HepG2 (cell line): ENCODE data around the gene ZNF28. TPM values are rescaled to one million over a fixed set of nuclear protein-coding genes. Genes with fewer than 3 reads are reported as not detected.
"Not testable (repeated sequence)": the region's sequence is repeated elsewhere in the genome, so short reads cannot be mapped to it uniquely, and the experiment has no call there.

Experiments
- DMAP1 ChIP-seq: IDR thresholded peaks from 2 replicates; pipeline ENCODE4 v1.6.1; 2016
- DRAP1 ChIP-seq: IDR thresholded peaks from 2 replicates; pipeline ENCODE4 v1.6.1; 2016; ENCODE audit warnings: missing genetic modification reagents, missing compliant biosample characterization
- ELF1 ChIP-seq: sonication (generic); formaldehyde crosslinking; IDR thresholded peaks from 2 replicates; pipeline ENCODE4 v1.4.0; 2020; ENCODE audit warnings: missing genetic modification reagents
- ELF4 ChIP-seq: sonication (generic); formaldehyde crosslinking; IDR thresholded peaks from 2 replicates; pipeline ENCODE4 v1.5.0; 2020; ENCODE audit warnings: missing genetic modification reagents, mild to moderate bottlenecking, moderate library complexity, borderline replicate concordance
- GABPB1 ChIP-seq: IDR thresholded peaks from 2 replicates; pipeline ENCODE4 v1.6.1; 2016; ENCODE audit warnings: mild to moderate bottlenecking, missing genetic modification reagents, moderate library complexity, missing compliant biosample characterization
- HDAC1 ChIP-seq: sonication (generic); formaldehyde crosslinking; IDR thresholded peaks from 2 replicates; pipeline ENCODE4 v1.5.1; 2020; ENCODE audit warnings: mild to moderate bottlenecking, missing genetic modification reagents
- HNF4G ChIP-seq, 2 experiments: sonication (generic) in 1 of 2; formaldehyde crosslinking in 1 of 2; IDR thresholded peaks; 2 replicates each; pipeline versions ENCODE4 v1.4.0 to v1.6.1; 2011 to 2020; ENCODE audit warnings: borderline replicate concordance in 2 of 2, low read depth in 2 of 2, mild to moderate bottlenecking in 2 of 2, low read length in 1 of 2, missing genetic modification reagents in 1 of 2, moderate library complexity in 1 of 2
- HOMEZ ChIP-seq: IDR thresholded peaks from 2 replicates; pipeline ENCODE4 v1.6.1; 2016; ENCODE audit warnings: low read depth
- IKZF5 ChIP-seq: IDR thresholded peaks from 2 replicates; pipeline ENCODE4 v1.6.1; 2018; ENCODE audit warnings: missing genetic modification reagents, mild to moderate bottlenecking, missing compliant biosample characterization
- KAT8 ChIP-seq: IDR thresholded peaks from 2 replicates; pipeline ENCODE4 v1.6.1; 2016; ENCODE audit warnings: missing genetic modification reagents, missing compliant biosample characterization
- KDM2A ChIP-seq: sonication (generic); formaldehyde crosslinking; IDR thresholded peaks from 2 replicates; pipeline ENCODE4 v1.4.0; 2020; ENCODE audit warnings: low read depth, missing genetic modification reagents, borderline replicate concordance
- MAX ChIP-seq: IDR thresholded peaks from 2 replicates; pipeline ENCODE4 v1.6.1; 2012; ENCODE audit warnings: inconsistent platforms
- NR2F6 ChIP-seq, 2 experiments: IDR thresholded peaks; 2 replicates each; pipeline ENCODE4 v1.6.1; 2016; ENCODE audit warnings: antibody characterized with exemption in 1 of 2, mild to moderate bottlenecking in 1 of 2
- RBFOX2 ChIP-seq: fragments of 200-400 bp; formaldehyde crosslinking; IDR thresholded peaks from 2 replicates; pipeline ENCODE4 v1.6.1; 2017; ENCODE audit warnings: low read depth, mild to moderate bottlenecking, low read length
- SAP130 ChIP-seq: IDR thresholded peaks from 2 replicates; pipeline ENCODE4 v1.6.1; 2016; ENCODE audit warnings: low read depth
- SOX6 ChIP-seq, 2 experiments: fragments of 450-650 bp in 1 of 2; sonication (generic) in 1 of 2; formaldehyde crosslinking in 1 of 2; IDR thresholded peaks; 2 replicates each; pipeline versions ENCODE4 v1.4.0 to v1.6.1; 2017 to 2020; ENCODE audit warnings: antibody characterized with exemption in 1 of 2, mild to moderate bottlenecking in 1 of 2, missing genetic modification reagents in 1 of 2
- SP4 ChIP-seq: sonication (generic); formaldehyde crosslinking; IDR thresholded peaks from 2 replicates; pipeline ENCODE4 v1.8.1; 2023; ENCODE audit warnings: mild to moderate bottlenecking, missing genetic modification reagents
- SP5 ChIP-seq: IDR thresholded peaks from 2 replicates; pipeline ENCODE4 v1.6.1; 2016; ENCODE audit warnings: low read depth, borderline replicate concordance
- SPEN ChIP-seq: sonication (generic); formaldehyde crosslinking; IDR thresholded peaks from 2 replicates; pipeline ENCODE4 v1.5.1; 2020; ENCODE audit warnings: low read depth, mild to moderate bottlenecking, missing genetic modification reagents
- TAF1 ChIP-seq: sonication (generic); formaldehyde crosslinking; IDR thresholded peaks from 2 replicates; pipeline ENCODE4 v1.4.0; 2020; ENCODE audit warnings: missing genetic modification reagents
- ZBTB26 ChIP-seq: IDR thresholded peaks from 2 replicates; pipeline ENCODE4 v1.6.1; 2016; ENCODE audit warnings: missing compliant biosample characterization, missing genetic modification reagents, borderline replicate concordance
- ZFY ChIP-seq: sonication (generic); formaldehyde crosslinking; IDR thresholded peaks from 2 replicates; pipeline ENCODE4 v1.4.0; 2020; ENCODE audit warnings: missing genetic modification reagents
- ZMYM4 ChIP-seq: sonication (generic); formaldehyde crosslinking; IDR thresholded peaks from 2 replicates; pipeline ENCODE4 v1.8.1; 2023; ENCODE audit warnings: mild to moderate bottlenecking, missing genetic modification reagents
- ZNF331 ChIP-seq: sonication (generic); formaldehyde crosslinking; IDR thresholded peaks from 2 replicates; pipeline ENCODE4 v1.4.0; 2020; ENCODE audit warnings: missing genetic modification reagents
- ZNF607 ChIP-seq: sonication (generic); formaldehyde crosslinking; IDR thresholded peaks from 2 replicates; pipeline ENCODE4 v1.5.1; 2020; ENCODE audit warnings: missing genetic modification reagents, mild to moderate bottlenecking, borderline replicate concordance
- polyA plus RNA-seq, 8 experiments: library from polyadenylated mRNA; depleted of rRNA in 3 of 8; stranded (reverse) in 7 of 8; unstranded in 1 of 8; fragments of >200 nt; fragmentation: Illumina TruSeq in 4 of 8; extraction: Trizol in 4 of 8; gene quantifications; 2 replicates each; pipeline versions ENCODE4 v1.2.1 to v1.2.3, GENCODE V29; 2011 to 2016; ENCODE audit warnings: low read depth in 4 of 8, missing spikeins in 1 of 8, mixed read lengths in 1 of 8; ENCODE audit not compliant: insufficient read depth in 1 of 8
- total RNA-seq, 5 experiments: library from RNA; depleted of rRNA; stranded (reverse); fragments of >200 nt; fragmentation: Illumina TruSeq; extraction: Trizol; gene quantifications; 2 replicates each; pipeline ENCODE4 v1.2.3, GENCODE V29; 2016; ENCODE audit warnings: low read depth in 1 of 5

Gene ZNF28
- total and polyA plus RNA-seq, 2 of the 13 experiments (the other 11 are each of a cell fraction or from before 2014, with no cell fraction given) = 5.0 to 16.0 TPM

GRCh38 chr19:52857378-52858191, 36.2 kb upstream of the ZNF28 start, which contains the start of gene ZNF468 (continued):
- not testable (repeated sequence) for TF ChIP-seq SOX6, NR2F6 (IDR thresholded peaks at IDR 0.05)
- TF ChIP-seq SOX6 (CRISPR knock-in tag; IDR thresholded peaks at IDR 0.05) (peak; percentile 31; the same call in 1 of the 2 replicates), IKZF5 (0 out of 2 replicates have a peak, but pooled peaks have one; percentile 37), KDM2A (peak; percentile 79; the same call in 1 of the 2 replicates), TAF1 (peak; percentile 54; the same call in 1 of the 2 replicates), ZBTB26 (peak; percentile 36; the same call in 1 of the 2 replicates), HNF4G (IDR thresholded peaks at IDR 0.05; ENCODE audit: borderline replicate concordance, low read depth, low read length) (peak; percentile 41; the same call in 1 of the 2 replicates), HNF4G (CRISPR knock-in tag; IDR thresholded peaks at IDR 0.05; ENCODE audit: borderline replicate concordance, low read depth) (peak; percentile 47; the same call in 1 of the 2 replicates), ELF4 (peak; percentile 83; the same call in 1 of the 2 replicates), SAP130 (CRISPR knock-in tag) (peak; percentile 91), MAX (peak; percentile 42; the same call in 1 of the 2 replicates), ZNF607 (CRISPR knock-in tag) (0 out of 2 replicates have a peak, but pooled peaks have one; percentile 52), ZFY (peak; percentile 41; the same call in 1 of the 2 replicates), DRAP1 (CRISPR knock-in tag) (0 out of 2 replicates have a peak, but pooled peaks have one; percentile 26), SP4 (peak; percentile 71), HOMEZ (CRISPR knock-in tag) (peak; percentile 65; the same call in 1 of the 2 replicates), ELF1 (peak; percentile 96), HDAC1 (CRISPR knock-in tag) (peak; percentile 79), ZMYM4 (peak; percentile 74), SPEN (CRISPR knock-in tag) (peak; percentile 52; the same call in 1 of the 2 replicates), GABPB1 (CRISPR knock-in tag) (peak; percentile 74), NR2F6 (CRISPR knock-in tag; IDR thresholded peaks at IDR 0.05) (peak; percentile 41; the same call in 1 of the 2 replicates), DMAP1 (CRISPR knock-in tag) (0 out of 2 replicates have a peak, but pooled peaks have one; percentile 38), SP5 (CRISPR knock-in tag) (peak; percentile 87), KAT8 (CRISPR knock-in tag) (peak; percentile 76), RBFOX2 (peak; percentile 66), ZNF331 (CRISPR knock-in tag) (peak; percentile 23; the same call in 1 of the 2 replicates)
